Esophagus muscularis mucosa (tissue), 4 donors: ENCODE results near the gene FAM107B.

Experiments used
- EP300 ChIP-seq: sonication (generic); formaldehyde crosslinking; IDR thresholded peaks from one replicate; pipeline ENCODE4 v1.6.1; 2017; ENCODE audit warnings: antibody characterized with exemption
- POLR2AphosphoS5 ChIP-seq, 2 donors: sonication (generic); formaldehyde crosslinking; IDR thresholded peaks; one replicate each; pipeline ENCODE4 v1.6.1; 2017; ENCODE audit warnings: antibody characterized with exemption in 2 of 2
- TF ChIP-seq, protein P1 (sequence below), 3 experiments: fragments of 200-600 bp in 2 of 3; fragments of 450-650 bp in 1 of 3; sonication (generic) in 2 of 3; IDR thresholded peaks; one replicate each; pipeline ENCODE4 v1.5.1; 2017 to 2019; ENCODE audit warnings: antibody characterized with exemption in 3 of 3, mild to moderate bottlenecking in 2 of 3, moderate library complexity in 1 of 3

DNA sequence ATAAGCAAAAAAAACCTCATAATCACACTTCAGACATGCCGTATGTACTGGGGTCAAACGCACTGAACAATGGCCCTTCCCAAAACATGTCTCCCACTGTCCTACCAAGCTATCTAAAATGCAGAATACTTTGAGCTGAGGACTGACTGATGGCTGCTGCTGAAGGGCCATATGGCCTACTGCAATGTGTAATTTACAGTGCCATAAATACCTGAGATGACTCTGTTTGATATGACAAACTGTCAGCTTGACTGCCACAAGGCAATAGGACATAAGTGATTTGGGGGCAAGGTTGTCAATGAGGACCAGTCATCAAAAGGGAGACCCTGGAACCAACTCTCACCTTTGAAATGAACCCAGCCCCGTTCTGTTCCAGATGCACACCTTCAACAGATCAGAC lies 256.5 kb downstream of the FAM107B start:
- TF ChIP-seq, protein P1, sequence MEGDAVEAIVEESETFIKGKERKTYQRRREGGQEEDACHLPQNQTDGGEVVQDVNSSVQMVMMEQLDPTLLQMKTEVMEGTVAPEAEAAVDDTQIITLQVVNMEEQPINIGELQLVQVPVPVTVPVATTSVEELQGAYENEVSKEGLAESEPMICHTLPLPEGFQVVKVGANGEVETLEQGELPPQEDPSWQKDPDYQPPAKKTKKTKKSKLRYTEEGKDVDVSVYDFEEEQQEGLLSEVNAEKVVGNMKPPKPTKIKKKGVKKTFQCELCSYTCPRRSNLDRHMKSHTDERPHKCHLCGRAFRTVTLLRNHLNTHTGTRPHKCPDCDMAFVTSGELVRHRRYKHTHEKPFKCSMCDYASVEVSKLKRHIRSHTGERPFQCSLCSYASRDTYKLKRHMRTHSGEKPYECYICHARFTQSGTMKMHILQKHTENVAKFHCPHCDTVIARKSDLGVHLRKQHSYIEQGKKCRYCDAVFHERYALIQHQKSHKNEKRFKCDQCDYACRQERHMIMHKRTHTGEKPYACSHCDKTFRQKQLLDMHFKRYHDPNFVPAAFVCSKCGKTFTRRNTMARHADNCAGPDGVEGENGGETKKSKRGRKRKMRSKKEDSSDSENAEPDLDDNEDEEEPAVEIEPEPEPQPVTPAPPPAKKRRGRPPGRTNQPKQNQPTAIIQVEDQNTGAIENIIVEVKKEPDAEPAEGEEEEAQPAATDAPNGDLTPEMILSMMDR (IDR thresholded peaks at IDR 0.05) = no peak
- TF ChIP-seq EP300 (no peak), POLR2AphosphoS5 (IDR thresholded peaks at IDR 0.05) (no peak)
